Measurements from ENCODE around the gene DENND2A.
"Not testable (repeated sequence)": the region's sequence is repeated elsewhere in the genome, so short reads cannot be mapped to it uniquely, and the experiment has no call there.

DENND2A gene

GRCh38 chr7:140581411-140581810 lies 59.2 kb downstream of the DENND2A start:
- DNase-seq: no peak

- no peak for DNase-seq
Observed at GRCh38 chr7:140577651-140578050, 63.0 kb downstream of the DENND2A start.

- no peak for DNase-seq
Observed at GRCh38 chr7:140576589-140576988, 64.0 kb downstream of the DENND2A start.

GRCh38 chr7:140571538-140572122 lies 69.0 kb downstream of the DENND2A start:
- DNase-seq: no peak

- DNase-seq: no peak
Observed at GRCh38 chr7:140570120-140570519, 70.5 kb downstream of the DENND2A start.

GRCh38 chr7:140568021-140568813 lies 72.4 kb downstream of the DENND2A start:
- no peak for DNase-seq

- DNase-seq: not testable (repeated sequence)
Observed at GRCh38 chr7:140566186-140566585, 74.4 kb downstream of the DENND2A start.

- DNase-seq: not testable (repeated sequence)
Observed at GRCh38 chr7:140565761-140566160, 74.9 kb downstream of the DENND2A start.

GRCh38 chr7:140564643-140565042 lies 76.0 kb downstream of the DENND2A start:
- no peak for DNase-seq

- no peak for DNase-seq
Observed at GRCh38 chr7:140562926-140563481, 77.6 kb downstream of the DENND2A start.

GRCh38 chr7:140559410-140559809 lies 81.2 kb downstream of the DENND2A start:
- no peak for DNase-seq

GRCh38 chr7:140557809-140558518 lies 82.6 kb downstream of the DENND2A start:
- DNase-seq: no peak

- DNase-seq: no peak
Observed at GRCh38 chr7:140557069-140557468, 83.5 kb downstream of the DENND2A start.

- DNase-seq: not testable (repeated sequence)
Observed at GRCh38 chr7:140553236-140553635, 87.4 kb downstream of the DENND2A start.

GRCh38 chr7:140552240-140552679 lies 88.4 kb downstream of the DENND2A start:
- no peak for DNase-seq

GRCh38 chr7:140551355-140552239 lies 89.0 kb downstream of the DENND2A start:
- no peak for DNase-seq

GRCh38 chr7:140546947-140547346 lies 93.7 kb downstream of the DENND2A start:
- DNase-seq: no peak

GRCh38 chr7:140544388-140544826 lies 96.2 kb downstream of the DENND2A start:
- no peak for DNase-seq

- no peak for DNase-seq
Observed at GRCh38 chr7:140542228-140542603, 98.4 kb downstream of the DENND2A start.

GRCh38 chr7:140541513-140542227 lies 98.9 kb downstream of the DENND2A start:
- no peak for DNase-seq

- DNase-seq: no peak
Observed at GRCh38 chr7:140541176-140541512, 99.5 kb downstream of the DENND2A start.

All from effector CD4-positive, alpha-beta T cell (primary cell).